Stomach (tissue), 9 donors: ENCODE results near the gene OR13J1. TPM values are rescaled to one million over a fixed set of nuclear protein-coding genes. Genes with fewer than 3 reads are reported as not detected.
A peak's percentile ranks its signal among the peaks of the same experiment; 100 is the strongest.

ENCODE experiments used
- DNase-seq, 2 donors: peaks; one replicate each; pipeline versions ENCODE4 v3.0.0 to v3.0.0-alpha.2; 2013 to 2019
- H3K27ac ChIP-seq, 5 donors: fragments of 200-600 bp in 4 of 5; sonication (generic) in 4 of 5; one replicate each; pipeline ENCODE4 v1.5.1; 2013 to 2019; ENCODE audit warnings: mild to moderate bottlenecking in 1 of 5, moderate library complexity in 1 of 5
- H3K27me3 ChIP-seq, 3 donors: fragments of 200-600 bp; sonication (generic); one replicate each; pipeline ENCODE4 v1.5.1; 2017 to 2019; ENCODE audit warnings: mixed run types in 1 of 3
- H3K36me3 ChIP-seq, 4 donors: fragments of 200-600 bp; sonication (generic); 1 replicate in 3 of 4; 2 replicates in 1 of 4; pipeline ENCODE4 v1.5.1; 2016 to 2019
- H3K4me1 ChIP-seq, 4 donors: fragments of 200-600 bp; sonication (generic); one replicate each; pipeline ENCODE4 v1.5.1; 2016 to 2019
- H3K4me3 ChIP-seq, 4 donors: fragments of 200-600 bp; sonication (generic) in 3 of 4; one replicate each; pipeline ENCODE4 v1.5.1; 2016 to 2019; ENCODE audit warnings: mild to moderate bottlenecking in 1 of 4
- H3K9me3 ChIP-seq, 4 donors: fragments of 200-600 bp; sonication (generic); one replicate each; pipeline ENCODE4 v1.5.1; 2016 to 2019
- EP300 ChIP-seq: sonication (generic); formaldehyde crosslinking; IDR thresholded peaks from one replicate; pipeline ENCODE4 v1.6.1; 2017; ENCODE audit warnings: antibody characterized with exemption
- POLR2A ChIP-seq, 4 donors: fragments of 450-650 bp; IDR thresholded peaks; one replicate each; pipeline ENCODE4 v1.6.1; 2016; ENCODE audit warnings: antibody characterized with exemption in 4 of 4, control low read depth in 2 of 4, mild to moderate bottlenecking in 1 of 4, moderate library complexity in 1 of 4
- POLR2AphosphoS5 ChIP-seq, 3 donors: sonication (generic); formaldehyde crosslinking; IDR thresholded peaks; one replicate each; pipeline ENCODE4 v1.6.1; 2016; ENCODE audit warnings: antibody characterized with exemption in 3 of 3
- WGBS, 5 donors: extraction: QIAGEN DNeasy Blood & Tissue Kit in 3 of 5; methylation state at CpG; one replicate each; pipeline versions ENCODE4 v1.1.5 to v1.1.7; 2013 to 2018; 5-methylcytosine and 5-hydroxymethylcytosine counted together
- intact Hi-C: fragments of 100-400 bp; cut with DNase I; formaldehyde crosslinking; loops from one replicate; pipeline ENCODE4 v1.15.1; 2023; ENCODE audit warnings: low total_unique reads
- polyA plus RNA-seq, 3 donors: library from polyadenylated mRNA; stranded (reverse); fragments of 200-250 nt; gene quantifications; one replicate each; pipeline ENCODE4 v1.2.3, GENCODE V29; 2013
- total RNA-seq, 5 donors: library from RNA; depleted of rRNA; stranded (reverse); fragments of >200 nt; gene quantifications; one replicate each; pipeline versions ENCODE4 v1.1.0 to v1.2.3, GENCODE V29; 2014 to 2016
- TF ChIP-seq, protein P1 (sequence below), 7 experiments: fragments of 450-650 bp in 4 of 7; fragments of 200-600 bp in 3 of 7; sonication (generic) in 3 of 7; IDR thresholded peaks; one replicate each; pipeline ENCODE4 v1.5.1; 2016 to 2019; ENCODE audit warnings: antibody characterized with exemption in 7 of 7, control low read depth in 2 of 7, mild to moderate bottlenecking in 1 of 7
- donor health status: healthy with polysubstance abuse.
- donor health status: Bipolar disorder and iron deficiency.
- donor health status: healthy.

OR13J1 gene
- total and polyA plus RNA-seq, 8 donors: not detected

DNA sequence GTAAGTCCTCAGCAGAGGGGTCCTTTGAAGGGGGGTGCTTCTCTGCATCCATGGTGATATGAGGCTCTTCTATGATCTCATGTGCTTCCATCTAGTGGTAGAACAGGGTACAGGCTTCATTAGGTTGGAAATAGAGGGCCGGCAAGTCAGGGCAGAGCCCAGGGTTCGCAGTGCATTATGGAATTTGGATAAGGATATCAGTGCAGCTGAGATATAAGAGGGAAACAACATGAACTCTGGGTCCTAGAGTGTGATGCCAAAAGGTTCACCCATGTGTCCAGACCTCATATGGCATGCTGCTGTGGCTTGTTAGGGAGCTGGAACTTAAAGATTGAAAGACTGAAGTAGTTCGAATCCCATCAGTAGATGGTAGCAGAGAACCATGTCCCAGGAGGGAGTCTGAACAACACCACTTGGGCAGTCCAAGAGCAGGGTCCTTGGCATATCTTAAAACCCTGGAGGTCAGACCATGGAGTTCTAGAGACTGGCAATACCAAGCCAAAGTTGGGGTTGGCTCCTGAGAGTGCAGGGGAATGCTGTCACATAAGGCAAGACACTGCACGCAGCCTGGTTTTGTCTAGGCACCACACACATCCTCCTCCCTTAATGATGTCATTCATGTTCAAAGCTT, 44.0 kb downstream of the OR13J1 start:
- Histone ChIP-seq H3K4me1 (peaks cover 16 to 33% (median 28%) of the 10 kb centered on the region in 4 donors), H3K9me3 (no peaks in the 10 kb centered on the region), H3K4me3 (no peak overlapping the region), H3K36me3 (no peaks in the 10 kb centered on the region), H3K27ac (peak overlapping the region in 1 of 5 donors; percentile 100), H3K27me3 (no peaks in the 10 kb centered on the region)
- intact Hi-C loops: no loop called here
- peak; percentile 45 to 87 for DNase-seq
- WGBS, 5 donors: 25 to 34% (median 29%) methylated on average over 4 of the region's 4 CpGs
- TF ChIP-seq POLR2AphosphoS5 (IDR thresholded peaks at IDR 0.05) (peak in 1 of 3 donors; percentile 32), POLR2A (IDR thresholded peaks at IDR 0.05) (no peak), EP300 (no peak)
- TF ChIP-seq, protein P1, sequence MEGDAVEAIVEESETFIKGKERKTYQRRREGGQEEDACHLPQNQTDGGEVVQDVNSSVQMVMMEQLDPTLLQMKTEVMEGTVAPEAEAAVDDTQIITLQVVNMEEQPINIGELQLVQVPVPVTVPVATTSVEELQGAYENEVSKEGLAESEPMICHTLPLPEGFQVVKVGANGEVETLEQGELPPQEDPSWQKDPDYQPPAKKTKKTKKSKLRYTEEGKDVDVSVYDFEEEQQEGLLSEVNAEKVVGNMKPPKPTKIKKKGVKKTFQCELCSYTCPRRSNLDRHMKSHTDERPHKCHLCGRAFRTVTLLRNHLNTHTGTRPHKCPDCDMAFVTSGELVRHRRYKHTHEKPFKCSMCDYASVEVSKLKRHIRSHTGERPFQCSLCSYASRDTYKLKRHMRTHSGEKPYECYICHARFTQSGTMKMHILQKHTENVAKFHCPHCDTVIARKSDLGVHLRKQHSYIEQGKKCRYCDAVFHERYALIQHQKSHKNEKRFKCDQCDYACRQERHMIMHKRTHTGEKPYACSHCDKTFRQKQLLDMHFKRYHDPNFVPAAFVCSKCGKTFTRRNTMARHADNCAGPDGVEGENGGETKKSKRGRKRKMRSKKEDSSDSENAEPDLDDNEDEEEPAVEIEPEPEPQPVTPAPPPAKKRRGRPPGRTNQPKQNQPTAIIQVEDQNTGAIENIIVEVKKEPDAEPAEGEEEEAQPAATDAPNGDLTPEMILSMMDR (IDR thresholded peaks at IDR 0.05): peak in 5 of 7 experiments; percentile 74 to 92 (median 81)

- Histone ChIP-seq H3K4me1 (peaks cover 0 to 8% (median 4%) of the 10 kb centered on the region in 4 donors), H3K9me3 (no peaks in the 10 kb centered on the region), H3K27me3 (no peaks in the 10 kb centered on the region), H3K27ac (no peak overlapping the region), H3K4me3 (no peak overlapping the region), H3K36me3 (no peaks in the 10 kb centered on the region)
- intact Hi-C loops: no loop called here
- no peak for TF ChIP-seq POLR2AphosphoS5 (IDR thresholded peaks at IDR 0.05)
- TF ChIP-seq, protein P1 (IDR thresholded peaks at IDR 0.05): no peak
- TF ChIP-seq EP300: no peak
- no peak for TF ChIP-seq POLR2A (IDR thresholded peaks at IDR 0.05)
- no peak for DNase-seq
These were observed 47.3 kb downstream of the OR13J1 start for GRCh38 chr9:35822926-35823325.

- no peaks in the 10 kb centered on the region for H3K27me3 ChIP-seq
- TF ChIP-seq POLR2A (IDR thresholded peaks at IDR 0.05): no peak
- no peak for TF ChIP-seq POLR2AphosphoS5 (IDR thresholded peaks at IDR 0.05)
- TF ChIP-seq, protein P1 (IDR thresholded peaks at IDR 0.05): no peak
- no peak for TF ChIP-seq EP300
- intact Hi-C loops: no loop called here
These were observed 50.1 kb downstream of the OR13J1 start for GRCh38 chr9:35820076-35820475.

More at GRCh38 chr9:35820076-35820475, 50.1 kb downstream of the OR13J1 start:
- no peak overlapping the region for H3K4me3 ChIP-seq
- H3K9me3 ChIP-seq: no peaks in the 10 kb centered on the region
- DNase-seq: no peak
- H3K27ac ChIP-seq: no peak overlapping the region
- no peaks in the 10 kb centered on the region for H3K4me1 ChIP-seq
- H3K36me3 ChIP-seq: no peaks in the 10 kb centered on the region

Other genes with a start within 250 kb of the OR13J1 start
- gene SIT1, start 219.5 kb downstream of the OR13J1 start, total RNA-seq: 1 to 10 TPM in 2 of 5 donors, not detected in 3; 2.0 to 2.3 TPM
- 1 to 10 TPM in 1 of 3 donors, under 1 TPM in 2; 0.62 to 1.1 (median 0.95) TPM for gene SIT1, start 219.5 kb downstream of the OR13J1 start, polyA plus RNA-seq
- over 10,000 TPM in 4 of 5 donors, 1,000 to 10,000 TPM in 1; 1,379 to 137,340 (median 23,544) TPM for gene RMRP, start 212.4 kb downstream of the OR13J1 start, total RNA-seq
- 10 to 100 TPM in 1 of 3 donors, not detected in 2; 64.3 TPM for gene RMRP, start 212.4 kb downstream of the OR13J1 start, polyA plus RNA-seq
- 100 to 1,000 TPM in 1 of 5 donors, 10 to 100 TPM in 4; 15.6 to 104 (median 28.1) TPM for gene CCDC107, start 212.1 kb downstream of the OR13J1 start, total RNA-seq
- 10 to 100 TPM; 58.8 to 86.4 (median 69.7) TPM for gene CCDC107, start 212.1 kb downstream of the OR13J1 start, polyA plus RNA-seq
- gene ARHGEF39, start 205.2 kb downstream of the OR13J1 start, total RNA-seq: 10 to 100 TPM in 3 of 5 donors, 1 to 10 TPM in 2; 1.8 to 58.3 (median 11.6) TPM
- gene ARHGEF39, start 205.2 kb downstream of the OR13J1 start, polyA plus RNA-seq: 1 to 10 TPM; 2.8 to 4.3 (median 3.2) TPM
- gene CA9, start 196.5 kb downstream of the OR13J1 start, total RNA-seq: 100 to 1,000 TPM in 3 of 5 donors, 10 to 100 TPM in 1, 1 to 10 TPM in 1; 1.2 to 670 (median 161) TPM
- 100 to 1,000 TPM; 115 to 653 (median 541) TPM for gene CA9, start 196.5 kb downstream of the OR13J1 start, polyA plus RNA-seq
- 1,000 to 10,000 TPM in 3 of 5 donors, 100 to 1,000 TPM in 2; 537 to 3,642 (median 1,228) TPM for gene TPM2, start 180.5 kb downstream of the OR13J1 start, total RNA-seq
- gene TPM2, start 180.5 kb downstream of the OR13J1 start, polyA plus RNA-seq: 1,000 to 10,000 TPM in 1 of 3 donors, 100 to 1,000 TPM in 2; 460 to 2,257 (median 672) TPM
- gene TLN1, start 138.2 kb downstream of the OR13J1 start, total RNA-seq: 100 to 1,000 TPM; 169 to 399 (median 223) TPM
- 100 to 1,000 TPM in 1 of 3 donors, 10 to 100 TPM in 2; 53.2 to 141 (median 70.2) TPM for gene TLN1, start 138.2 kb downstream of the OR13J1 start, polyA plus RNA-seq
- 10 to 100 TPM; 33.2 to 84.0 (median 79.1) TPM for gene CREB3, start 137.7 kb downstream of the OR13J1 start, total RNA-seq
- gene CREB3, start 137.7 kb downstream of the OR13J1 start, polyA plus RNA-seq: 10 to 100 TPM; 29.4 to 40.5 (median 37.9) TPM
- 100 to 1,000 TPM in 3 of 5 donors, 10 to 100 TPM in 2; 29.8 to 210 (median 145) TPM for gene GBA2, start 121.2 kb downstream of the OR13J1 start, total RNA-seq
- gene GBA2, start 121.2 kb downstream of the OR13J1 start, polyA plus RNA-seq: 10 to 100 TPM; 26.5 to 38.9 (median 32.5) TPM
- gene RGP1, start 121.1 kb downstream of the OR13J1 start, total RNA-seq: 10 to 100 TPM in 4 of 5 donors, 1 to 10 TPM in 1; 7.0 to 21.2 (median 14.7) TPM
- 10 to 100 TPM in 1 of 3 donors, 1 to 10 TPM in 2; 3.8 to 12.8 (median 7.2) TPM for gene RGP1, start 121.1 kb downstream of the OR13J1 start, polyA plus RNA-seq
- gene MSMP, start 116.1 kb downstream of the OR13J1 start, total RNA-seq: not detected
- under 1 TPM in 1 of 3 donors, not detected in 2; 0.35 TPM for gene MSMP, start 116.1 kb downstream of the OR13J1 start, polyA plus RNA-seq
- gene NPR2, start 78.8 kb downstream of the OR13J1 start, total RNA-seq: 10 to 100 TPM in 3 of 5 donors, 1 to 10 TPM in 2; 3.1 to 75.5 (median 14.5) TPM
- gene NPR2, start 78.8 kb downstream of the OR13J1 start, polyA plus RNA-seq: 10 to 100 TPM in 1 of 3 donors, 1 to 10 TPM in 2; 4.0 to 11.4 (median 7.0) TPM
- gene SPAG8, start 58.1 kb downstream of the OR13J1 start, total RNA-seq: 1 to 10 TPM in 2 of 5 donors, not detected in 3; 1.7 to 2.7 TPM
- 1 to 10 TPM in 1 of 3 donors, under 1 TPM in 2; 0.19 to 4.1 (median 0.98) TPM for gene SPAG8, start 58.1 kb downstream of the OR13J1 start, polyA plus RNA-seq
- 10 to 100 TPM in 4 of 5 donors, 1 to 10 TPM in 1; 8.4 to 22.7 (median 17.9) TPM for gene HINT2, start 55.4 kb downstream of the OR13J1 start, total RNA-seq
- 100 to 1,000 TPM in 2 of 3 donors, 10 to 100 TPM in 1; 98.1 to 131 (median 118) TPM for gene HINT2, start 55.4 kb downstream of the OR13J1 start, polyA plus RNA-seq
- gene FAM221B, start 41.7 kb downstream of the OR13J1 start, total RNA-seq: not detected
- gene FAM221B, start 41.7 kb downstream of the OR13J1 start, polyA plus RNA-seq: under 1 TPM in 1 of 3 donors, not detected in 2; 0.10 TPM
- 10 to 100 TPM in 3 of 5 donors, 1 to 10 TPM in 2; 4.6 to 81.4 (median 11.6) TPM for gene TMEM8B, start 41.2 kb downstream of the OR13J1 start, total RNA-seq
- gene TMEM8B, start 41.2 kb downstream of the OR13J1 start, polyA plus RNA-seq: 1 to 10 TPM; 7.0 to 9.2 (median 7.0) TPM
- gene HRCT1, start 35.8 kb upstream of the OR13J1 start, total RNA-seq: 10 to 100 TPM in 1 of 5 donors, 1 to 10 TPM in 2, under 1 TPM in 1, not detected in 1; 0.92 to 28.7 (median 7.7) TPM
- gene HRCT1, start 35.8 kb upstream of the OR13J1 start, polyA plus RNA-seq: 1 to 10 TPM in 1 of 3 donors, under 1 TPM in 1, not detected in 1; 0.50 to 4.3 TPM
- gene SPAAR, start 39.1 kb upstream of the OR13J1 start, total RNA-seq: 1 to 10 TPM in 2 of 5 donors, not detected in 3; 1.2 to 2.4 TPM
- gene SPAAR, start 39.1 kb upstream of the OR13J1 start, polyA plus RNA-seq: under 1 TPM; 0.30 to 0.92 (median 0.68) TPM
- gene OR2S2, start 87.8 kb upstream of the OR13J1 start, total RNA-seq: not detected
- gene OR2S2, start 87.8 kb upstream of the OR13J1 start, polyA plus RNA-seq: not detected
- gene RECK, start 166.5 kb upstream of the OR13J1 start, total RNA-seq: 10 to 100 TPM in 3 of 5 donors, 1 to 10 TPM in 2; 4.3 to 19.3 (median 13.3) TPM
- 1 to 10 TPM; 2.3 to 4.7 (median 2.3) TPM for gene RECK, start 166.5 kb upstream of the OR13J1 start, polyA plus RNA-seq